ENCODE data around the gene SMIM30.

Gene SMIM30

DNA sequence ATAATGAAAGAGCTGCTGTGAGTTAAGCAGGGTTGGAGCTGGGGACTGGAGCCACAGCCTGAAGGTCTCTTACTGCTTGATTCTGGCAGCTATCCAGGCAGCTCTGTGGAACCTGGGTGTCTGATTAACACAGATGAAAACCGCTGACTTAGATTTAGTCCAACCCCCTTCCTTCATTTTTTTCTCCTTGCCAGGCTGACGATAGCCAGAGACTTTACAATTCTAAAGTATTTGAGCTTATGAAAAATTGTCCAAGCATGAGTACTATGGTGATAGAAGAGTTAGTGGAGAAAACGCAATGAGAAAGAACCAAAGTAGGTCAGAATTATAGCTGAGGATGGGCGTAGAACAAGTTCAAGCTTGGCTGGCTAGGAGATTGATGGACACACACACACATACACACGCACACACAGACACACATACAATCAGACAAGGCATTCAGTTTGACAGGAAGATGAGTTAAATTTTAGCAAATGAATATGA is 18.2 kb downstream of the SMIM30 start:
- no peak for DNase-seq

DNA sequence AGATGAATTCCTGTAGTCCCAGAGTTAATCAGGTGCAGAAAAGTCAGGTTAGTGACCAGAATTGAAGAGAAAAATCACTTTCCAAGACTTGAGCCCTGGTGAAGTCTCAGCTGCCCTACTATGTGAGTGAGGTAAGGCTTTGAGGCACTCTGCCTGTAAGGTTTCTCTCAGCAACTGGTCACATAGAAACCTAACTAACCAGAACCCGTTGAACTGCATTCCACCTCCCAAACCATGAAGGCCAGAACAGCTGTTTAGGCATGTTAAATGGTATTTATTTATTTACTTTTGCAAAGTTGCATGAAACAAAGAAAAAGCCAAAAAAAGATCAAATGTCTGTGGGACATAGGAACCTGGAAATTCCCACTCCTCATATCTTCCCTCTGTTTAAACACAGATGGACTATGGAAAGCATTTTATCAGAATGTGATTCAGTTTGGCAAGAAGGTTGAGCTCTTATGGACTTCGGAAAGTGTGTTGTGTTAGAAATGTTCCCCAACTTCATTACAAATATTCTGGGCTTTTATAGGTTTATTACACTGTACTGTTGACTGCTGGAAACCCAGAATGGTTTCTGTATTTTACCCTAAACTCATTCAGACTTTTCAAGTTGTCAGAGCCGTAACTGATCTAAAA is 19.0 kb downstream of the SMIM30 start:
- DNase-seq = no peak

DNA sequence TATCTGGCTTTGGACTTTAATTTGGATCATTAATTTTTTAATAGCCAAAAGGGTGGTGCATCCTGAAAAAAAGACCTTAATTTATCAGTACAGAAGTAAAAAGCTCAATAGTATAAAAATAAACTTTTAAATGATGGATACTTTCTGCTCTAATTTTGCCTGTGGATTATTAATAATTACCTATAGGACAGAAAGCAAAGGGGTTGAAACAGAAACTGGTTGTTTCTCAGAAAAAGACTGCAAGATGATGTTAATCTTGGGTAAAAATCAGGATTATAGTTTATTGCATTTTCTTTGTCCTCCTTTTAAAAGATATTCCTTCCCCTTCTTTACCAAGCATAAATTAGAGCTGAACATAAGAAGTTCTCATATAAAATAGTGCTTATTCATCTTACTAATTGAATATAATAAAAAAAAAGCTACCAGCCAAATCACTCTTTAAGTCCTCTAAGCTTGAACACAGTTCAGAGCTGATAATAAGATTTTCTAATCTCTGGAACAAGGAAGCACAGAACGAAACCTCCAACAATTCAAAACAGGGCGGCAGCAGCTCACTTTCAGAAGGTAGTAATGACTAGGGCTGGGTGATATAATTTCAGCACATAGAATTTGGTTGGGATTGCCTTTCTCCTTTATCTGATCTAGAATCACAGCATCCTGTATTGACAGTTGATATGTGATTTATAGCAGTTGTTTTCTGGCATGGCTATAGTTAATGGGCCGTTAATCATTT is 23.7 kb downstream of the SMIM30 start:
- DNase-seq = no peak

DNA sequence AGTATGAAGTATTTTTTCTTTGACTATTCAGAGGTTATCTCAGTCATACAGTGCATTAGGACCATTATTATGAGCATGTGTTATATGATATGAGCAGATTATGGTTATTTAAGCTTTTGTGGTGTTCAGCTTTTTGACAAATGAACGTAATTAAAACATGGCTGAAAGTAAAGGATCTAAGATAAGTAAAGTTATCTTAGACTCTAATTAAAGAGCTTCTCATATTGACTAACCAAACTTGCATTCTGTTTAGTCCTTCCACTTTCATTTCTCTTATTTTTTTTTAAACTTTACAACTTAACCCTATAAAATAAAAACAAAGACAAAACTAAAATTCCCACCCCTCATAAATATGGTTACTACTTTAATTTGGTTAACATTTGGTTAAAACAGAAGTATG is 24.8 kb downstream of the SMIM30 start:
- no peak for DNase-seq

DNA sequence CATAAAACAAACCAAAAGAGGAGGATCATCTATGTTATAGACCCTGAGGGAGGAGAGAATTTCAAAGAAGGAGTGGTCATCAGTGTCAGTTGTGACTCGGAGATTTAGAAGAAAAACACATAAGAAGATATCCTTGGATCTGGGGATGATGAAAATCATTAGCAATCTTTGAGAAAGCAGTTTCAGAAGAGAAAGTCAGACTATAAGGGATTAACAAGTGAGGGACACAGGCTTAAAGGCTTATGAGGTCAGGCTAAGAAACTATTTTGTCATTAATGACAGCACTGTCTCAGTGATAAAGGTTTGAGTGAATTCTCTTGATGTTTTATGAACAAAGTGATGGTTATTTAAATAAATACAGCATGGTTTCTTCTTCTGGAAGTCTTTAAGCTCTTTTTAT is 25.6 kb downstream of the SMIM30 start:
- DNase-seq = no peak

DNA sequence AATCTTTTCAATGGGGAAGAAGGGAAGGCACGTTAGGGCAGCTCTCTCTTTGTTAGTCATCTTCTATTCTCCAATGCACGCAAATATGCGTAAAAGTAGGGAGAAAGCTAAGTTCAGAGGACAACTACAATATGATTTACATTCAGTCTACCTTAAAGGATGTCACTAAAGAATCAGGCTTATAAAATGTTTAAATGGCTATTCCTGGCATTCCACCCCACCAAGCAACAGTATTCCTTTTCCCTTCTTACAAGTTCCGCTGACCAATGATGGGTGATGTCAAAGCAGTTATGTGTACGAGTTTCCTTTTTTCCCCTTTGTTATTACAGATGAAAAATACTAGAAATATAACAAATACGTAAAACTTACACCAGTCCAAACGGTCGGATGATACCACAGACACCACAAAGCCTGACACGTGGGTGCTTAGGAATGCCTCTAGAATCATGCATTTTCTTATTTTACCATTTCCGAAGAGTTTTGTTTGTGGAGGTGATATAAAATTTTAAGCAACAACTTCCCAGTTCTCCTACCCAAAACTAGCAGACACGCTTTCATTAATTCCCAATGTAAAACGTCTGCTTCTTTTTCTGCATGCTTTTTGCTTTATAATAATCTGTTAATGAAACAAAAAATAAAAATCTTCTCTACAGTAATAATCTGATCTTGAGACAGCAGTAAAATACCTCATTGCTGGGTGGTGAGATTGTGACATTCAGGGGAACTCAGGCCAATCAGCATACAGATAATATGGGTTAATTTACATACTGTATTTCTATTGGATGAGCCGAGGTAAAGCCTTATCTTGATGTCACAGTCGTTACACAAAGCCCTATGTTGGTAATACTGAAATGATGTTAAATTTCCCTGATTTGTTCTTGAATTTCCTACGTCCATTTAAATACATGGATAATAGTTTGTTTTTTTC is 31.0 kb downstream of the SMIM30 start:
- peak in 3 of 51 donors; percentile 3 to 61 (median 9) for DNase-seq

DNA sequence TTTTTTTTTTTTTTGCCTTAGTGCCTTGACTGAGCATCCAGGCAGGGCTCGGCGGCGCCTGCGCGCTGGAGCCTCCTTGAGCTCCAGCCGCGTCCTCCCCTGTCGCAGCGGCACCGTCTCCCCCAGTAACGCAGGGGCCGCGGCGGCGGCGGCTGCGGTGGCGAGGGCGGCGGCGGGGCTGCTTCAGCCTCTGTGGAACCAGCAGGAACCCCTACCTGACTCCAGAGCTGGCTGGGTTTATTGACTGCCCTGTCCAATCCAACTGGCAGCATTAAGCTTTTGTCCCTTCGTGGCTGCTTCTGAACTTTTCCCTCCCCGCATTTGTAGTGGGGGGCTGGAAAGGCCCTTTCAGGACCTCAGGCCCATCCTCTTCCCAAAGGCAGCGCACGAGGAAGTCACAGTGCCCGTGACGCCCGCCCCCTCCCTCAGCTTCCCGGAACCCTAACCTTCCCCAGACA is 31.9 kb downstream of the SMIM30 start, which contains the start of gene GPR85:
Gene GPR85, minus strand, starts transcription at position 397 of the 458 bp plus-strand sequence. CDS start 2,106 bp downstream, outside the sequence.
- peak in 38 of 51 donors; percentile 5 to 67 (median 36) for DNase-seq

DNA sequence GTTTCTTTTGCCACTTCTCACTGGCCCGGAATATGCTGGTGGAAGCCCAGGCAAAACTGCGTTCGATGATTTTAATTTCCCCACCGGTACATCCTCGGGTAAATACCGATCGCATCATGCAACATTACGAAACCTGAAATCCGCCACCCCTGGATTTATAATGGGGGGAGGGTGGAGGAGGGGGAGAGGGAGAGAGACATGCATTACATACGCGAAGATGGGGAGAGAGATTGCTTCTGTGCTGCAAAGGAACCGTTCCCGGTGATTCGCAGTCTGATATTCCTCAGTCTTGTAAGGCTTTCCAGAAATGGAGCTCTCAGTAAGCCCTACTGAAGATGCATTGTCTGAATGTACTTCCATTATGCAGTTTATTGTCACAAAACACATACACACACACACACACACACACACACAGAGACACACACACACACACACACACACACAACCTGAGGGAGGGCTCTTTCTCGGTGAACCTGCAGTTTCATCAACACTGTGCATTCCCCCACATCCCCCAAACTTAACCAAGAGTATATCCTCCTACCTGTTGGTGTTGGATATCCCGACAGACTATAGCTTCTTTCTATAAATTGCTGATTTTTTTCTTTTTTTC is 32.5 kb downstream of the SMIM30 start:
- peak in 12 of 51 donors; percentile 2 to 79 (median 16) for DNase-seq

DNA sequence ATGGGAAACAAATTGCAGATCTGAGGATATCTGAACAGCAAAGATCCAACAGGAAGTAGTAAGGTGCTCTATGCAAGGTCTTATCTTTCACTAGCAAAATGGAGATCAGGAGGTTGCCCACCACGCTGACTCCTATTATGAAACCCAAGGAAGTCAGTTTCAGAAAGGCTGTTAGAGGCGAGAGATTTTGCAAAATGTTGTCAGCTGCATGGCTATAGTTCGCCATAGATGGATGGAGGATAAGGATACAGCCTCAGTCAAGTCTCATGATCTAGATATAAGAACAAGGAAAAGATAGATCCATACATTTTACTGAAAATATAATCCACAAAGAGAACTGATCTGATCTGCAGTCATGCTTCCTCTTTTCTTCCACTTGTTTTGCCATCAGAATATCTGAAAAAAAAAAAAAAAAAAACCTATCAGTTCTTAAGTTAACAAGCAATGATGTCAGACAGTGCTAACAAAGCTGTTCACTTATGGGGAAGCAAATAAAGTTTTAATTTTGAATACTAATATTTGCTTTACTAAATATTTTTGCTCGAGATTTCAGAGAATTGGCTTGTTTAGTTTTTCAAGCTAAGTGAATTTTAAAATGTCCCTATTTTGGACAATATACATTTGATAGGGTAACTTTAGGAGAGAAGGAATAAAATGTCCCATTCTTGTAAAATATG is 33.7 kb downstream of the SMIM30 start:
- DNase-seq = peak in 1 of 51 donors; percentile 66

DNA sequence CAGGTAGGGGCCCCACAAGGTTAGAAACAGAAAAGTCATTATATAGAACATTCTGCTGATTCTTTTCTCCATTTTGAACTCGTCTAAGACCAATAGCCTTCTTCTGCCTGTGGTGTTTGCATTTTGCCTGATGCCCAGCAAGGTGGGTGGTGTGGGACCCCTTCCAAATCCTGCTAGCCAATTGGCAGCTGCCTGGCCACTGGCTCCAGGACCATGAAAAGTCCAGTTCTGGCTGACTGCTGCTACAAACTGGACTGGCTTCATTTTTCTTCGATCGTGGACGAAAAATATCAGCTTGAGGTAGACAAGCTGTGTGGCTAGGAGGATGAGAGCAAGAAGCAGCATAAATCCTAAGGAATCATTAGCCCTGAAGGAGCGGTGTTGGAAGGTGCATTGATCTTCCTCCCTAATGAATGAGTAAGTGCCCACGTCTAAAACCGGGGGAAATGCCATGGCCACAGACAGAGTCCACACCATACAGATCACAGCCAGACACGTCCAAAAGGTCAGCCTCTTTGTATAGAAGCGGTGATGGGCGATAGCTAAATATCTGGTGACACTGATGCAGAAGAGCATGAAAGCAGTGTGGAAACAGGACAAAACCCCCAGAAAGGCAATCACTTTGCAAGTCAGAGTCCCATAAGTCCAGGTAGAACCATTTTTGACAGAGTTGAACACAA is 34.4 kb downstream of the SMIM30 start:
- peak in 5 of 51 donors; percentile 4 to 66 (median 11) for DNase-seq

DNA sequence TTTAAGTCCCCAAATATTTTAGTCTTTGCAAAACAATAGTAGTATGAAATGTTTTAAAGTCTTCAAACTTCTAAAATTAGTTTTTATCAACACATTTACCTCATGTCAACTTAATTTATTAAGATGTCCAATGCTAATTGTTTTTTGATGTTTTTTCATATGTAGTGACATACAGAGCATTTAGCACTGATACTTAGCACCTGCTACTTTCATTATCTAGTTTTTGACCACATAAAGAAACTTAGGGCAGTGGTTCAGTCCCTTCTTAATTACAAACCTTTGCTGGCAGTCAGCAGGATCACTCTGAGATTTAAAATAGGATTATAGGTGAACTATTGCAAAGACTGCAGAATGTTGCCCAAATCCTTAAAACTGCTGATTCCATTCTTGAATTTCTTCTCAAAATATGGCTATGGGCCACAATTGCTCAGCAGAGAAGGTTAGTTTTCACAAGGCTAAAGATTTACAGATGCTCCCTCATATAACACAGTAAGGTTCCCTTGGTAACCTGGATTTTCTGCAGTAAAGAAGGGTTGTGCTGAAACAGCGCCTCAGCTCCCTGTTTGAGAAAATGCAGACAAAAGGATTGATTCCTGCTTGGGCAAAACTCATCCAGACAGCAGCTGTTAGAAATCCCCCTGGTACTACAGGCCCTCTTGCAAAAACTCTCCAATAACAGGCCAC is 35.1 kb downstream of the SMIM30 start:
- peak in 2 of 51 donors; percentile 6 to 58 for DNase-seq

DNA sequence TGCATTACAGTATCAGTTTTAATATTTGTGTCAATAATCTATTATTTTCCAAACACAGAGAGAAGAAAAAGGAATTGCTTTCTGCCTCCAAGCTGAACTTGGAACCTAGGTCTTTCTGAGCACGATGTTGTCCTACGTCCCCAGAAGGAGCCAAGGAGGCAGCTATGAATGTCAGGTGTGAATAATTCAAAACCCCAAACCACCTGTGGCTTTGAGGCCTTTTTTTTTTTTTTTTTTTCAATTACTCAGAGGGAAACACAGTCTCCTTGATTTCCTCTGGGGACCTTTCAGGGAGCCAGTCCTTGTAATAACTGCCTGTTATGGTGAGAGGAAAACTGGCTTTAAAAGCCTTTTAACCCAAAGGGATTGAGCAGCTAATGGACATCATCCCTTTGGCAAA is 40.0 kb downstream of the SMIM30 start:
- DNase-seq = no peak

DNA sequence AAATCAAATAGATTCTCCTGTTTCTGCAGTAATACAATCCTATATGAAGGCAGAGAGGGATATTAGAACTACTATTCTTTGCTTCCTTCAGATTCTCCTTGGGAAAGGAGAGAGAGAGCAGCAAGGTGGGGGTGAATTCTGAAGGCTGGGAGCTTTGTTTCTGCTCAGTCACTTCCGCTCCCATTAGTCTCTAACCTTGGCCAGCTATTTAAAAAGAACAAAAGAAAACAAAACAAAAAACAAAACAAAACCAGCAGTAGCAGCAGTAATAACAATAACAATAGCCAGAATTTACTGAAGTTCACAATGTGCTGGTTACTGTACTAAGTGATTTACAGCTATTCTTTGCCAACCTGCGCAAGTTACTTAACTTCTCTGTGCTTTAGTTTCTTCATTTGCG is 41.7 kb downstream of the SMIM30 start:
- no peak for DNase-seq

DNA sequence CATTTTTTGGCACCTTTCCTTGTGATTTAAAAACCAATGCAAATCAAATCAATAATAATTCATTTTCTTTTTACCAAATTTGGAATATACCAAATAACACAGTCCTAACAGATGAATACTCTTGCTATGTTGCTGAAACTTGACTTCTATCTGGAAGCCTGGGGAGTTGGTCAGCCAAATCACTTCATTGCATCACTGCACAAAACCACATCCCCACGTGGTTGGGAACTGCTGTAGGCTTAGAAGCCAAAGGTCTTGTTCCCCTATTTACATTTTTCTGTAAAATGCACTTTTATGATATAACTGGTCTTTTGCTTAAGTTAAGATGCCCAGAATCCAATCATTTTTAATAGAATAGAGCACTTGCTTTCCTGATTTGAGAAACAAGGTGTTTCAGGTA is 46.9 kb downstream of the SMIM30 start:
- peak in 1 of 51 donors; percentile 0 for DNase-seq

All from hypothalamus (tissue), 51 donors.